ENCODE measurements around the gene SLC35F5.
"Not testable (repeated sequence)": the region's sequence is repeated elsewhere in the genome, so short reads cannot be mapped to it uniquely, and the experiment has no call there.

The SLC35F5 gene

GRCh38 chr2:113694438-113694837 is 62.0 kb downstream of the SLC35F5 start:
- DNase-seq, result no peak

- DNase-seq, result peak in 1 of 2 experiments; percentile 31
Measured at GRCh38 chr2:113692698-113693428, 63.6 kb downstream of the SLC35F5 start.

DNA sequence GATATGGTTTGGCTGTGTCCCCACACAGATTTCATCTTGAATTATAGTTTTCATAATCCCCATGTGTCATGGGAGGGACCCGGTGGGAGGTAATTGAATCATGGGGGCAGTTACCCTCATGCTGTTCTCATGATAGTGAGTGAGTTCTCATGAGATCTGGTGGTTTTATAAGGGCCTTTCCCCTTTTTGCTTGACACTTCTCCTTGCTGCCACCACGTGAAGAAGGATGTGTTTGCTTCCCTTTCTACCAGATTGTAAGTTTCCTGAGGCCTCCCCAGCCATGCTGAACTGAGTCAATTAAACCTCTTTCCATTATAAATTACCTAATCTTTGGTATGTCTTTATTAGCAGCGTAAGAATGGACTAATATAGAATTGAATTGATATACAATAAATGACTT is 65.6 kb downstream of the SLC35F5 start:
- DNase-seq, result peak; percentile 5 to 26

DNA sequence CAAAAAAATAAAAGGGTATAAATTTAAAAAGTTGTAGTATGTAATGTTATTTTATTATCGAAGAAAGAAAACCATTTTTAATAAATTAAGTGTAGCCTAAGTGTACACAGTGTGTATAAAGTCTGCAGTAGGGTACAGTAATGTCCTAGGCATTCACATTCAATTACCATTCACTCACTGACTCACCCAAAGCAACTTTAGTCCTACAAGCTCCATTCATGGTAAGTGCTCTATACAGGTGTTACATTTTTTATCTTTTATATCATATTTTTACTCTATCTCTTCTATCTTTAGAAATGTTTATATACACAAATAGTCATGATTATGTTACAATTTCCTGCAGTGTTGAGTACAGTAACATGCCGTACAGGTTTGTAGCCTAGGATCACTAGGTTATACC is 69.9 kb downstream of the SLC35F5 start:
- no peak for DNase-seq

- DNase-seq, result no peak
Measured at GRCh38 chr2:113685471-113685870, 71.0 kb downstream of the SLC35F5 start.

DNA sequence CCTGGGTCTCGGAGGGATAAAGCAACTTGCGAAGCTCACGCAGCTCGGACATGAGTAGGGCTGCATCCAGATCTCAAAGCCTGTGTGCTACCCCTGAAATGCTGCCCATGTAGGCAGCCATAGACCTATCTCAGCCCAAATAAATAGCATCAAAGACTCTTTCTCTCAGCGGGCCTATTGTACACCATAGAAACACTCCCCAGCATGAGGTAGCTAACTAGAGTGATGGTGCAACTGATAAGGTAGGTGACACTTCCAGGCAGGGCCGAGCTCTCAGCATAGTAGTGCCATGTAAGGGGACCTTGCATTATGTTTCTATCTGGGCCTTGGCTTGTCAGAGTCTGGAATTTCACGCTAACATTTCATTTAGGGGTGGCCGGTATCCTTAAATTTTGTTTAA is 77.0 kb downstream of the SLC35F5 start:
- DNase-seq, result no peak

DNA sequence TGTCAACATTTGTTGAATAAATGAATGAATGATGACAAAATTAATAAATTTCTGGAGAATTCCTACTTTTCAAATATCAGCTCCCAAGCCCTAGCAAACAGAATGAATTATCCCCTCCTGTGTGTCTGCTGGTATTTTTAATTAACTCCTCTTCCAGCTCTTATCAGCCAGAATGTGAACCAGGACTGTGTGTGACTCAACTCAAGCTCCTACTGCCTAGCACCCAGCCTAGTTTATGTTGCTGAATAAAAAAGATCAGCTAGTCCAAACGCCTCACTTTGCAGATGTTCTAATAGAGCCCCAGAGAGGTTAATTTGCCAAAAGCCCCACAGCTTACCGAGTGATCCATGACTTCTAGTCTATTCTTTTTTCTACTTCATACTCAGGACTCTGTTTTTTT is 79.1 kb downstream of the SLC35F5 start:
- DNase-seq, result no peak

- no peak for DNase-seq
Measured at GRCh38 chr2:113676623-113677266, 79.7 kb downstream of the SLC35F5 start.

GRCh38 chr2:113675875-113676274 is 80.6 kb downstream of the SLC35F5 start:
- no peak for DNase-seq

GRCh38 chr2:113672326-113672932 is 84.0 kb downstream of the SLC35F5 start:
- peak; percentile 22 to 38 for DNase-seq

GRCh38 chr2:113669013-113669412 is 87.4 kb downstream of the SLC35F5 start:
- not testable (repeated sequence) for DNase-seq

DNA sequence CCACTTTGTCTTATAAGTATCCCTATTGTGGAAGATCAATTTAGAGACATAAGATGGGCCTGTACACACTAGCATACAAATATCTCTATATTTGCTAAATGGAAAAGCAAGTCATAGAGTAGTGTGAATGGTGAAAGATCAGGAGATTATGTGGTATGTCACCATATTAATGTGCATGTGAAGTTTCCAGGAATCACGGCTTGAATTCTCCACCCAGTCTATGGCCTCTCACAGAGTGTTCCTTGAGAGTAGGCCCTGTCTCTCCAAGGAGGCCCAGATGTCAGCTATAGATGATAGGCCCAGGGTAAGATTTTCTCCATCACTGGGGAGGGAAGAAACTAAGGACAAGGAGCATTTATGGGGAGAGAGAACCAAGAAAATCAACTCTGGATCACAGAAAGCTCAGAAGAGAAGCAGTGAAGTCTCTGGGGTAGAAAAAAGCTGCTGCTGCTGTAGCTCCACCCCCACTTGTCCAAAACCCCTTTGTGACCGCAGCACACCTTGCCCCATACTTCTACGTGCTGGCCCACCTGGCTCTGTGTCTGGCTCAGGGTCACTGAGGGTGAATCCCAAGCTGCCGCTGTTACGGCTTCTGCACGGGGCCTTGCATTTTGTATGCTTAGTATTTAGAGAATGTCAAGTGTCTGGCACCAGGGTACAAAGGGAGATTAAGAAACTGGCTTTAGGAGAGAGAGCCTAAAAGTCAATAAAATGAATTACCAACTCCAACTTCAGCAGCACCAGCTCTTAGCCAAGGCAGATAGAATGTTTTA is 91.5 kb downstream of the SLC35F5 start:
- DNase-seq, result not testable (repeated sequence)

GRCh38 chr2:113663285-113664060 is 93.0 kb downstream of the SLC35F5 start:
- DNase-seq, result not testable (repeated sequence)
